ENCODE data around the gene TMEM63C.

DNA sequence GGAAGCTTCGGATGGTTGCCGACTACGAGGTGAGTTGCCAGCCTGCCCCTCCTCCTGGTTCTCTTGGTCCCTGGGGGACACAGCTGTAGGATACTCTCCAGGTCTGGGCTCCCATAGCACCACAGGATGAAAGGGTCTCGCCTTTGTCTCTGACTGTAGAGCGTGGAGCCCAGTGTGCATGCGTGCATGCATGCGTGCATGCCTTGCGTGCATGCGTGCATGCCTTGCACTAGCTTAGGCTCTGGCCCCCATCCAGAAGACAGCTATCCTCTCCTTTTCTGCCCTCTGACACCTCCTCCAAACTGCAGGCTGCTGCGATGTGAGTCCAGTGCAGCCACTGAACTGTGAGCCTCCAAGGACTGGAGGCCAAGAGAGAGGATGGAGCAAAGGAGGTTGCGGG, 70.3 kb downstream of the TMEM63C start:
- TF ChIP-seq, protein P1, sequence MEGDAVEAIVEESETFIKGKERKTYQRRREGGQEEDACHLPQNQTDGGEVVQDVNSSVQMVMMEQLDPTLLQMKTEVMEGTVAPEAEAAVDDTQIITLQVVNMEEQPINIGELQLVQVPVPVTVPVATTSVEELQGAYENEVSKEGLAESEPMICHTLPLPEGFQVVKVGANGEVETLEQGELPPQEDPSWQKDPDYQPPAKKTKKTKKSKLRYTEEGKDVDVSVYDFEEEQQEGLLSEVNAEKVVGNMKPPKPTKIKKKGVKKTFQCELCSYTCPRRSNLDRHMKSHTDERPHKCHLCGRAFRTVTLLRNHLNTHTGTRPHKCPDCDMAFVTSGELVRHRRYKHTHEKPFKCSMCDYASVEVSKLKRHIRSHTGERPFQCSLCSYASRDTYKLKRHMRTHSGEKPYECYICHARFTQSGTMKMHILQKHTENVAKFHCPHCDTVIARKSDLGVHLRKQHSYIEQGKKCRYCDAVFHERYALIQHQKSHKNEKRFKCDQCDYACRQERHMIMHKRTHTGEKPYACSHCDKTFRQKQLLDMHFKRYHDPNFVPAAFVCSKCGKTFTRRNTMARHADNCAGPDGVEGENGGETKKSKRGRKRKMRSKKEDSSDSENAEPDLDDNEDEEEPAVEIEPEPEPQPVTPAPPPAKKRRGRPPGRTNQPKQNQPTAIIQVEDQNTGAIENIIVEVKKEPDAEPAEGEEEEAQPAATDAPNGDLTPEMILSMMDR (IDR thresholded peaks at IDR 0.05), result no peak
- TF ChIP-seq POLR2AphosphoS5 (IDR thresholded peaks at IDR 0.05) (no peak), POLR2A (IDR thresholded peaks at IDR 0.05) (no peak)
